Anterior cingulate cortex (tissue), 58 donors: ENCODE data around the gene NEK11.
A peak's percentile ranks its signal among the peaks of the same experiment; 100 is the strongest.

Experiments used
- DNase-seq, 58 donors: peaks; one replicate each; lab custom pipeline; 2025; lab: John Stamatoyannopoulos, UW

The NEK11 gene

DNA sequence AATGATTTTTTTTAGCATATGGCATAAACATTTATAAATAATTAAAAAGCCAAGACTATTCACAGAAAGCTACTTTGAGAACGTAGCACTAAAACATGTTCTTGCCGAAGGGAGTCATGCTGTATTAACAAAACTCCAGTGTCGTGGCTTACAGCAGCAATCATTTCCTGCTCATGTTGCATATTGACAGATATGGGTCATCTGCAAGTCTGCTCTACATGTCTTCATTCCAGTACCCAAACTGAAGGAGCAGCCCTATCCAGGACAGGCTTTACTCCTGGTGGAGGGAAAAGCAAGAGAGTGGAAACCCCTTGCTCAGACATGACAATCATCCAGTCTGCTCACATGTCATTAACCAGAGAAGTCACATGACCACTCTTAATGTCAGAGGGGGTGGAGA lies 87.6 kb downstream of the NEK11 start:
- no peak for DNase-seq

- no peak for DNase-seq
Observed at GRCh38 chr3:131125684-131126083, 99.0 kb downstream of the NEK11 start.

DNA sequence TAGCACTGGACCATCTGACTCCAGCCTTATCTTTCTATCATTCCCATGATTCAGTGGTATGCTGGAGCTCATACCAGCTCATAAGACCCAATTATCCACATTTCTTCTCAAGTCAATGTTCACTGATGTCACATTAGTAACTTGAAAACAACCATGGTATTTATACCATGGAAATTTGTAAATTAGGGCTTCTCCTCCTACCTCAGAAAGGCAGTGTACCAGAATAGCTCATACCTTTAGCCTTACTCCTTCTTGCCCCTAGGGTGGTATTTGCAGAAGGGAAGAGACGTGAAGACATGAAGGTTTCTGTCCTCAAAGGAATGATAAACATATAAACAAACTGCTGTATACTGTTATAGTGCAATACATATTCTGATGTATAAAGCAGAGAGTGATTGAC lies 114.2 kb downstream of the NEK11 start:
- DNase-seq = no peak

GRCh38 chr3:131141770-131142169 lies 115.1 kb downstream of the NEK11 start:
- no peak for DNase-seq

DNA sequence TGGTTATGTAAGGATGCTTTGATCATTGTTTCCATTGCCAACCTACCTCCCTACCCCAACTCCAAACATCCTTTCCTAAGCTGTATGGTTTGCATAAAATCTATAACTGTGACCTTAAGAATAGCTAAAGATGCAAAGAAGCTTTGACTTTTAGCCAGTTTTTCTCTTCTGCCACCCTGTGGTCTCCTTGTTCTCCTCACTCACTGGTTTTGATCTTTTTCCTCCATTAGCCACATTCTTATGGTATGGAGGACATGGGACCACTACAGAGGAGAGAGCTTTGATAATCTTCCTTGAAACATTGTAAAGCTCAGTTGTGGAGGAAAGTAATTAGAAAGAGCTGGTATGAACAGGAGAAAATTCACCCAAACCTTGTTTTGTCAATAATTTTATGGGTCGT lies 115.9 kb downstream of the NEK11 start:
- no peak for DNase-seq

GRCh38 chr3:131143802-131144201 lies 117.1 kb downstream of the NEK11 start:
- DNase-seq = no peak

- no peak for DNase-seq
Observed at GRCh38 chr3:131147534-131147933, 120.9 kb downstream of the NEK11 start.

GRCh38 chr3:131158434-131158833 lies 131.8 kb downstream of the NEK11 start:
- DNase-seq = no peak

- no peak for DNase-seq
Observed at GRCh38 chr3:131162516-131162915, 135.8 kb downstream of the NEK11 start.

GRCh38 chr3:131167867-131168266 lies 141.2 kb downstream of the NEK11 start:
- DNase-seq = peak in 10 of 58 donors; percentile 0 to 16 (median 6)

DNA sequence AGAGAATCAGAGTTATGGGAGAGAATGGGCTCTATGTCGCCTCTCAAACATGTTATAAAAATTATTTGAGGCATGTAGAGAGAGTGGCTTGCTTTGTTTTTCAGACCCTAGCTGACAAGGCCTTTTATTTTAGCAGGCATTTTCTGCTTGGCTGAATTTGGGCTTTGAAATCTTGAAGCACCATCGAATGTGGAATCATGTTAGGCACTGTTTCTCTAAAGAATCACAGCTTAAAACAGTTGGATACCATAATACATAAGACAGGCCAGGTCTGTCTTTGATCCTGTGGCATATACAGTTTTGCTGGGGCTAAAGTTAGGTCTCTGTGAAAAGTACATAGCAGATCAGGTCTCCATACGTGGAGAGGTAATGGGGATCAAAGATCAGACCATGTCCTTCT lies 142.7 kb downstream of the NEK11 start:
- no peak for DNase-seq

GRCh38 chr3:131172502-131173200 lies 146.0 kb downstream of the NEK11 start:
- no peak for DNase-seq

GRCh38 chr3:131174752-131175151 lies 148.1 kb downstream of the NEK11 start:
- no peak for DNase-seq

DNA sequence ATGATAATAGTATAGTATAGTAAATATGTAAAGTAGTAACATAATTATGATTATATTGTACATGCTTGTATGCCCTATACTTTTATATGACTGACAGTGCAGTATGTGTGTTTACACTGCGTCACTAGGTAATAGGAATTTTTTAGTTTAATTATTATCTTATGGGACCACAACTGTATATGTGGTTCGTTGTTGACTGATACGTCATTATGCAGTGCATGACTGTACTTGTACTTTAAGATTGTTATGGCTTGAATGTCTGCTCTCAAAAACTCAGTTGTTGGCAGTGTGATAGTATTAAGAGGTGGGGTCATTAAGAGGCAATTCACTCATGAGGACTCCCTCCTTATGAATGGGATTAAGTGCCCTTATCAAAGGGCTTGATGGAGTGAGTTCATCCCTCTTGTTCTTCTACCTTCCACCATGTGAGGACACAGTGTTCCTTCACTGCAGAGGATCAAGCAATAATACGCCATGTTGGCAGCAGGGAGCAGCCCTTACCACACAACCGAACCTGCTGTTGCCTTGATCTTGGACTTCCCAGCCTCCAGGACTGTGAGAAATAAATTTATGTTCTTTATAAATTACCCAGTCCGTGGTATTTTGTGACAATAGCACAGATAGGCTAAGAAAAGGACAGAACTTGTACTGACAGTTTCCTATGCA lies 152.2 kb downstream of the NEK11 start:
- no peak for DNase-seq

DNA sequence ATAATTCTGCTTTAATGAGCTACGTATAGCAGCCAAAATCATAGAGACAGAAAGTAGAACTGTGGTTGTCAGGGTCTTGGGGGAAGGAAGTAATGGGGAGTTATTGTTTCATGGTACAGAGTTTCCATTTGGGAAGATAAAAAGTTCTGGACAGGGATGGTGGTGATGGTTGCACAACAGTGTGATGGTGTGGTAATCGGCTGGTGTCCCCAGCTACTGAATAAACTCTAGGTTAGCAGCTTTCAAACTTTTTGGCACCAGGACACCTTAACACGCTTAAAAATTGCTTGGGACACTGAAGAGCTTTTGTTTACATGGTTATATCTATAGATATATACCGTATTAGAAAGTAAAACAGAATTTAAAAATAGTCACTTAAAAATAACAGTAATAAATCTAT lies 166.0 kb downstream of the NEK11 start:
- no peak for DNase-seq

DNA sequence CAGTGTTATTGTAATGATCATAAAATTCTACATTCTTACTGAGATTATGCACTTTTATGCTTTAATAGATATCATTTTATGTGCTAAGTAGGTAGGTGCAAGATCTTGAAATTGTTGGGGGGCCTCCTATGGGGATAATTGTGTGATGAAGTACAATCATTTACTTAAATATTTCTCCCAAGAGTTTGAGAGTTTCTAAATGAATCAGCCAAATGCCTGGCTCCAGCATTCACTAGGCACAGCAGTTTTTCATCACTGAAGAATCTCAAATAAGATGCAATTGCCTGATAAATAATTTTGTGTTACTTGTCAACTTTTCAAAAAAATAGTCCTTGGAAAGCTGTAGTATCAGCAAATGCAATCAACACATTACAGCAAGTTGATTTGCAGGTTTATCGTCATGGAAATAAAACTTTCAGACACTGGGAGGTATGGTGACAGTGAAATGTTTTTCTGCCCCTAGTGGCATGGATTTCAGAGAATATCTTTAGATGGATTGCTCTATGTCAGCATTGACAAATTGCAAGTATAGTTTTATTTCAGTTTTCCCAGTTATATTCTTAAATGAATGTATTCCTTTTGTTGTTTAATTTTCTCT lies 167.1 kb downstream of the NEK11 start:
- no peak for DNase-seq

DNA sequence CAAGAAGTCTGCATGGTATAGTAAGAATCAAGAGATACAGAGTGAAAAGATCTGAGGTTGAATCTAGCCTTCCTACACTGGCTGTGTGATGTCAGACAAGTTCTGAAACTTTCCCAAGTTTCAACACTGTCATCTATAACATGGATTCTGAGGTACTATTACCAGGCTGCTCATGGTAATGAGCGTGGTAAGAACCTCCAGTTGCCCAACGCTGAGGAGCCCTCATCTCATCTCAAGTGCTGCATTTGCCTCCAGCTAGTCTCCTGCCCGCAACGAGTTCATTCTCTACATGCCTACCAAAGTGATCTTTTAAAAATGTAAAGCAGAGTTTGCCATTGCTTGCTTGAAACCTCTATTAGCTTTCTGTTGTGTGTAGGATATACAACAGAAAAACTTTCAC lies 168.1 kb downstream of the NEK11 start:
- DNase-seq = no peak

DNA sequence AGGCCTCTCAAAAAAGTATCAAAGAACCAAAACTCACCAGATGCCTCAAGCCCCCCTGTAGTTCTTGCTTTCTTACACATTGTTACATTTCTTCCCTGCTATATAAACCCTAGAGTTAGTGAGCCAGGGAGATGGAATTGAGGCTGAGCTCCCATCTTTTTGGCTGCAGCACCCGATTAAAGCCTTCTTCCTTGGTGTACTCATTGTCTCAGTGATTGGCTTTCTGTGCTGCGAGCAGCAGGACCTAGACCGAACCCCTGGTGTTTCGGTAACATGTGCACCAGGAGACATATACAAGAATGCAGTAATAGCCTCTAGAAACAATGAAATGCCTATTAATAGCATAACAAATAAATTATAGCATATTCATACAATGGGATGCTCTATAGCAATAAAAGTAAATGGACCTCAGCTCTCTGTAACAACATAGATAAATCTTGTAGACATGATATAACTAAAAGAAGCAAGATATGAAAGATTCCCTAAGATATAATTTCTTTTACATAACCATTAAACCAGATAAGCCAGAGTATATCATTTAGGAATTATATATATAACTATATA lies 174.0 kb downstream of the NEK11 start:
- DNase-seq = no peak

DNA sequence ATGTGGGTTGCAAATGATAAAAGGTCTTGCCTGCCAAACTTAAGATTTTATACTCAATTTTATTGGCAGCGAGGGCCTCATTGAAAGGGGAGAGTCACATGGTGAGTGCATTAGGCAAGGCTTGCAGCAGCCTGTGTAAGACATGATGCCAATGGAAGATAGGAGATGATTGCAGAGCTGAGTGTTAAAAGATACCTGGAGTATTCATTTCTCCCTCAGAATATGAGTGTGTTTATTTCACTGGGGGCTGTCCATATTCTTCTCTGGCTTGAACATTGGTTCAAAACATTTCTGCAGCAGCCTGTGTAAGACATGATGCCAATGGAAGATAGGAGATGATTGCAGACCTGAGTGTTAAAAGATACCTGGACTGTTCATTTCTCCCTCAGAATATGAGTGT lies 189.7 kb downstream of the NEK11 start:
- DNase-seq = no peak

DNA sequence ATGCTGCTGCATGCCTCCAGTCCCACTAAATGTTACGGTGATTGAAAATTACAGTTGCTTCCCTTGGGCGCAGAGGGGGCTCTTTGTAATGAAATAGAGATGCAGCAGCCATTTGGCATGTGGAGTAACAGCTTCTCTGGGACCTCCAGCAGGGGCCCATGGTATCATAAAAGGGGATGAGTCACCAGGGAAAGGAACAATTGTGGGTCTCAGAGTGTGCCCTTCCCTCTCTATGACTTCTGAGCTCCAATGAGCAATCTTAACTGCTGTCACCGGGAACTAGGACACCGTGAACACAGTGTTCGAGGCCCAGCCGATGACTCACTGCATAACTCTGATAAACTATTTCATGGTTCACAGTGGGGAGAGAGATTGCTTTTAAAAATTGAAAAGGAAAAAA lies 190.1 kb downstream of the NEK11 start:
- DNase-seq = peak in 2 of 58 donors; percentile 3 to 15

GRCh38 chr3:131217296-131217741 lies 190.6 kb downstream of the NEK11 start:
- DNase-seq = no peak

GRCh38 chr3:131218196-131218595 lies 191.5 kb downstream of the NEK11 start:
- no peak for DNase-seq
